PFSK-1 (cell line): ENCODE results near the gene DUS1L.

Experiments used
- FOXP2 ChIP-seq: optimal IDR thresholded peaks from 2 replicates; pipeline ENCODE3; 2011; ENCODE audit warnings: borderline replicate concordance, control low read depth, inconsistent platforms; ENCODE audit not compliant: insufficient read depth; ENCODE audit errors: extremely low read length, extremely low read depth
- POLR2AphosphoS5 ChIP-seq: IDR thresholded peaks from 2 replicates; pipeline ENCODE4 v1.6.1; 2012; ENCODE audit warnings: low read depth, mild to moderate bottlenecking, control low read depth, low read length, moderate library complexity
- REST ChIP-seq, 2 experiments: IDR thresholded peaks; 2 replicates each; pipeline versions ENCODE4 v1.6.1 to v1.8.0; 2011 to 2012; ENCODE audit warnings: low read depth in 2 of 2, low read length in 2 of 2, control low read depth in 1 of 2, inconsistent platforms in 1 of 2, mild to moderate bottlenecking in 1 of 2, moderate library complexity in 1 of 2; ENCODE audit not compliant: insufficient read depth in 1 of 2
- SIN3A ChIP-seq: IDR thresholded peaks from 2 replicates; pipeline ENCODE4 v1.6.1; 2012; ENCODE audit warnings: mild to moderate bottlenecking, low read length, moderate library complexity, borderline replicate concordance; ENCODE audit not compliant: insufficient read depth
- TAF1 ChIP-seq: IDR thresholded peaks from 2 replicates; pipeline ENCODE4 v1.6.1; 2012; ENCODE audit warnings: low read length, control low read depth, borderline replicate concordance; ENCODE audit not compliant: insufficient read depth

DUS1L gene

GRCh38 chr17:82023447-82024241 lies 42.0 kb downstream of the DUS1L start:
- TF ChIP-seq FOXP2 = no peak
- TF ChIP-seq REST (IDR thresholded peaks at IDR 0.05; ENCODE audit: insufficient read depth in 1 of 2, low read depth in 2 of 2, low read length in 2 of 2) = no peak
- no peak for TF ChIP-seq POLR2AphosphoS5
- no peak for TF ChIP-seq TAF1
- TF ChIP-seq SIN3A = no peak

- TF ChIP-seq FOXP2 (no peak), POLR2AphosphoS5 (no peak), SIN3A (no peak), TAF1 (no peak), REST (IDR thresholded peaks at IDR 0.05; ENCODE audit: insufficient read depth in 1 of 2, low read depth in 2 of 2, low read length in 2 of 2) (no peak)
Measured at GRCh38 chr17:82022981-82023446, 42.6 kb downstream of the DUS1L start, which contains the start of gene LRRC45. TSS of gene LRRC45 (plus strand) at chr17:82023305. CDS start at chr17:82023644, 339 bp downstream.

GRCh38 chr17:82022310-82022980 lies 43.2 kb downstream of the DUS1L start, which contains the start of gene CENPX:
TSS of gene CENPX (minus strand) at chr17:82022878. CDS start at chr17:82022861, 17 bp downstream.
- no peak for TF ChIP-seq FOXP2
- 0 out of 2 replicates have a peak, but pooled peaks have one; percentile 40 for TF ChIP-seq POLR2AphosphoS5
- TF ChIP-seq TAF1 = no peak
- no peak for TF ChIP-seq REST (IDR thresholded peaks at IDR 0.05; ENCODE audit: insufficient read depth in 1 of 2, low read depth in 2 of 2, low read length in 2 of 2)
- peak; percentile 85; the same call in 1 of the 2 replicates for TF ChIP-seq SIN3A

- TF ChIP-seq TAF1 = peak; percentile 12; the same call in 1 of the 2 replicates
- TF ChIP-seq REST (IDR thresholded peaks at IDR 0.05; ENCODE audit: insufficient read depth in 1 of 2, low read depth in 2 of 2, low read length in 2 of 2) = no peak
- no peak for TF ChIP-seq POLR2AphosphoS5
- TF ChIP-seq SIN3A = 0 out of 2 replicates have a peak, but pooled peaks have one; percentile 14
- no peak for TF ChIP-seq FOXP2
Measured at GRCh38 chr17:82021900-82022309, 43.7 kb downstream of the DUS1L start.
